Measurements from ENCODE around the gene RNF144B.

GRCh38 chr6:18498408-18498807 is 111.3 kb downstream of the RNF144B start:
- TF ChIP-seq JAZF1 (CRISPR knock-in tag; IDR thresholded peaks at IDR 0.05) (no peak), E2F5 (CRISPR knock-in tag; IDR thresholded peaks at IDR 0.05) (no peak), TCF7 (CRISPR knock-in tag; IDR thresholded peaks at IDR 0.05; ENCODE audit: low read depth) (no peak), CTCF (IDR thresholded peaks at IDR 0.05) (no peak), MAX (CRISPR knock-in tag; IDR thresholded peaks at IDR 0.05) (no peak), HMGXB4 (CRISPR knock-in tag; IDR thresholded peaks at IDR 0.05) (no peak), CBFB (CRISPR knock-in tag; IDR thresholded peaks at IDR 0.05; ENCODE audit: low read depth) (no peak), MLX (CRISPR knock-in tag; IDR thresholded peaks at IDR 0.05) (no peak), ZSCAN18 (CRISPR knock-in tag; IDR thresholded peaks at IDR 0.05) (no peak), ZNF281 (CRISPR knock-in tag; IDR thresholded peaks at IDR 0.05) (no peak), ZNF121 (CRISPR knock-in tag; IDR thresholded peaks at IDR 0.05) (no peak), JUN (CRISPR knock-in tag; IDR thresholded peaks at IDR 0.05) (no peak)

Data from WTC11 (cell line).